GM12872 (cell line): ENCODE results near the gene CHST3.

ENCODE experiments used
- CTCF ChIP-seq: IDR thresholded peaks from 3 replicates; pipeline ENCODE4 v1.5.1; 2011; ENCODE audit warnings: low read depth, mild to moderate bottlenecking, low read length, moderate library complexity; ENCODE audit not compliant: insufficient read depth

The CHST3 gene

DNA sequence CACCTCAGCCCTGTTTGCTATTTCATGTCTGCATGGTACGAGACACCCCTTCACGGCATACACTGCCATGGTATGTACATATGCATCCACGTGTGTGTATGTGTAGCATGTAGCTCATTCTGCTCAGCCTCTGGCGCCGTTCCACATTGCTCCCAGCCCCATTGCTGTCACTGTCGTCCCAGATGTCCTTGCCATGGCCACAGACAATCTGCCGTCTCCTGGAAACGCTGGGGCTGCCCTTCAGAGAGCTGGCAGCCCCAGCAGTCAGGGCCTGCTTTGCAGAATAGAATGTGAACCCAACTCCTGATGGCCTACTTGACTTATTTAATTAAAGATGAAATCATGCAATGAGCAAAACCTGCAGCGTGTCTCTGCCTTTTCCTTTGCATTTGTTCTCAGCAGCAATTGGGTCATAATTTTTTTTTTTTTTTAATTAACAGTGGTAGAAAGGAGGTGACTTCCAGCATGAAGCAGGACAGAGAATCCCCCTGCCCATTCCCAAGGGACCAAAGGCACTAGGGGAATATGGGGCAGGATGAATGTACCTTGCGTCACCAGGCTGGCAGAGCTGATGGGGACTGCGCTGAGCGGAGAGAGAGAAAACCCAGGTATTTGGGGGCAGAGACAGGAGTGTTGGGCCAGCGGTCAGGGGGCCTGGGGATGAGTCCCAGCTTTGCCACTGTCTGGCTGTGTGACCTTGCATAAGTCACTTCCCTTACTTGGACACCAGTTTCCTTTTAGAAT lies 49.2 kb downstream of the CHST3 start:
- TF ChIP-seq CTCF: no peak

- TF ChIP-seq CTCF: no peak
These were observed 50.0 kb downstream of the CHST3 start for GRCh38 chr10:72014197-72014596.

DNA sequence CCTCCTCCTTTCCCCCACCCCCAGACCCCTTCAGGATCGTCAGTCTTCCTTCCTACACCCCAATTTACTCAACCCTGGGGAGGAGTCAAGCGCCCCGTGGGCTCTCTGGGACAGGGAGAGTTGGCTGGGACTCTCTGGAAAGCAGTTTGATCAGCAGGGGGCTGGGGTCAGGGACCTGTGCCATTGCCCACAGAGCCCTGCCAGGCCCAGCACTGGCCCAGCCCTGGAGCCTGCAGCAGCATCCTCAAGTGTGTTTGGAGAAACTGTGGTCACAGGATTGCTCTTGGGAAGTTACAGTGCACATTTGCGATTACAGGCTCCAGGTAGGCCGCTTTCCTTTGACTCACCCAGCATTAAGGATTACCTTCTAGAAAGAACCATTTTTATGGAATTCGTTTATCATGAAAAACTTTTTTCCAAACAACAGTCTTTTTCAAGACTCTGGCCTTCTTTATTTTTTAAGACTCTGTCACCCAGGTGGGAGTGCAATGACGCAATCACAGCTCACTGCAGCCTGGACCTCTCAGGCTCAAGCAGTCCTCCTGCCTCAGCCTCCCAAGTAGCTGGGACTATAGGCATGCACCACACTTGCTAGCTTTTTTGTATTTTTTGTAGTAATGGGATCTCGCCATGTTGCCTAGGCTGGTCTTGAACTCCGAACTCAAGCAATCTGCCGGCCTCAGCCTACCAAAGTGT lies 50.7 kb downstream of the CHST3 start:
- TF ChIP-seq CTCF: no peak

DNA sequence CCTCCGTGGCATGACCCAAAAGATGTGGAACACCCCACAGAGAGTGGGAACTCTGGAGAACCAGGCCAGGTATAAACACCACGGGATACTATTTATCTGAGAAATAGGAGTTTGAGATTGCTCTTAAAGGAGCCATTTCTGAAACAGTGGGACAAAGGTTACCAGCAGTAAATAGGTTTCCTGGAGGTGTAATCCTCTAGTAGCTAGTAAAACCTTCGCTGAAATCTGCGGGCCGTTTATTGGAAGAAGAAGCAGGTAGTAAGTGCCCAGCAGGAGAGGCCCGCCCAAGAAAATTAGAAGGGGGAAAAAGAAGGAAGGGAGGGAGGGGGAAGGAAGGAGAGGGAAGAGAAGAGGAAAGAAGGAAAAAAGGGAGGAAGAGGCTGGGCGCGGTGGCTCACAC lies 51.6 kb downstream of the CHST3 start:
- no peak for TF ChIP-seq CTCF

DNA sequence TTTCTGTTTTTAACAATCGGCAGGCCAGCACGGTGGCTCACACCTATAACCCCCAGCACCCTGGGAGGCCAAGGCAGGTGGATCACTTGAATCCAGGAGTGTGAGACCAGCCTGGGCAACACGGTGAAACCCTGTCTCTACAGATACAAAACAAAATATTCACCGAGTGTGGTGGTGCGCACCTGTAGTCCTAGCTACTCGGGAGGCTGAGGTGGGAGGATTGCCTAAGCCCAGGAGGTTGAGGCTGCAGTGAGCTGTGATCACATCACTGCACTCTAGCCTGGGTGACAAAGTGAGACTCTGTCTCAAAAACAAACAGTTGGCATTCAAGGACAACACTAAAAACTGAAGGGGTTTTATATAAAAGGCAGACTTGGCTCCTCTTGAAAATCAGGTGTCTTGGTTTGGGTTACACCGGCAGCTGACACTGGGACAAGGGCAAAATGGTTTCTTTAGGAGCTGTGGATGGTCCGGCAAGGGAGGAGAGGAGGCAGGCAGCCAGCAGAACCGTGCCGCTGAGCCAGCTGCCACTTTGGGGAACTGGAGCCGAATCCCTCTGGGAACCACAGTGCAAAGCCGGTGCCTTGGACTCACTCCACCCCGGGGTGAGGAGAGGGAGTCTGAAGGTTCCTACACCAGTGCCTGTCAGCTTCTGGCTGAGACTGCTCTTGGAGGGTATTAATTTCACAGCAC lies 52.6 kb downstream of the CHST3 start:
- no peak for TF ChIP-seq CTCF

- no peak for TF ChIP-seq CTCF
These were observed 55.1 kb downstream of the CHST3 start for GRCh38 chr10:72019085-72019876.
